ENCODE results near the gene CCDC78. TPM values are rescaled to one million over a fixed set of nuclear protein-coding genes. Genes with fewer than 3 reads are reported as not detected.

The CCDC78 gene
- 0.85 TPM for total RNA-seq (ENCODE audit: unreplicated experiment)
- long read RNA-seq = 0 reads

DNA sequence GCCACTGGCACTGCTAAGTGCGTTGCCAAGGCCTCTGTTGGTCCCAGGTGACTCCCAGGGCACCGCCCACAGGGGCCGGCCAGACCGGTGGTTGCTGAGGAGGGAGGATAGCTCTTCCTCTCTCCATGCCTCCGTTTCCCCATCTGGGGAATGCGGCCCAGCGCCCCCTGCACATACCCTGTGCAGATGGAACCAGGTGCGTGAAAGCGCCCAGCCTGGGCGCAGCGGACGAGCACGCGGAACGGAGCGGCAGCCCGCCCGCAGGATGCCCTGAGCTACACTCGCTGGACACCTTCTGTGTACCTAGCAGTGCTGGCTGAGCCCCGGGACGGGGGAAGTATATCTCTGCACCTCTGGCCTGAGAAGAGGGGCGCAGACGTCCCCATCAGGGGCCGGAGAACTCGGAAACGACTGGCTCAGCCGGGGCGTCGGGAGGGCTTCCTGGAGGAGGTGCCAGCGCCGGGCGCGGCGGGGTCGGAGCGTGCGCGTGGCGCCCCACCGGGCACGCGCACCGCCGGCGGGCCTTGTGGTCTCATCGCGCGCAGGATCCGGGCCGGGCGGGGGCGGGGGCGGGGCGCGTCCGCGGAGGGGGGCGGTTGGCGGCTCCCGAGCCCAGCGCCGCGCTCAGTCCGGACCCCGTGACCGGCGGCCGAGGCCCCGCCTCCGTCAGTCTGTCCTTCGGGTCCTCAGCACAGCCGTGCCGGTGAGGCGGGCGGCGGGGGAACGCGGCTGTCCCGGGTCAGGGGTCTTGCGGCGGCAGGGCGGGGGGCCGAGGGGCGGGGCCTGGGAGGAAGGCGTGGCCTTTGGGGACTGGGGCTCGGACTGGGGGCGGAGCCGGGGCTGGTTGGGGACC lies at the start of gene CCDC78, which contains the start of gene HAGHL:
Gene CCDC78 (minus strand): TSS at position 6 of the 853 bp plus-strand sequence. CDS start 76 bp downstream, outside the sequence.
Gene HAGHL (plus strand): TSS at position 669 of the 853 bp plus-strand sequence. CDS start 404 bp downstream, outside the sequence.
- Mint-ChIP-seq H3K4me1 (ENCODE audit: unreplicated experiment) (no peaks in the 10 kb centered on the region), H3K4me3 (ENCODE audit: unreplicated experiment) (no peak within 1 kb of the TSS), H3K9me3 (ENCODE audit: unreplicated experiment) (no peaks in the 10 kb centered on the region), H3K27me3 (ENCODE audit: unreplicated experiment) (peaks cover 6% of the 10 kb centered on the region), H3K27ac (ENCODE audit: unreplicated experiment) (no peak within 1 kb of the TSS), H3K36me3 (ENCODE audit: low read depth, unreplicated experiment) (no peaks in the 10 kb centered on the region)
- no peak for DNase-seq (ENCODE audit: low spot score)
- TF ChIP-seq, protein P1, sequence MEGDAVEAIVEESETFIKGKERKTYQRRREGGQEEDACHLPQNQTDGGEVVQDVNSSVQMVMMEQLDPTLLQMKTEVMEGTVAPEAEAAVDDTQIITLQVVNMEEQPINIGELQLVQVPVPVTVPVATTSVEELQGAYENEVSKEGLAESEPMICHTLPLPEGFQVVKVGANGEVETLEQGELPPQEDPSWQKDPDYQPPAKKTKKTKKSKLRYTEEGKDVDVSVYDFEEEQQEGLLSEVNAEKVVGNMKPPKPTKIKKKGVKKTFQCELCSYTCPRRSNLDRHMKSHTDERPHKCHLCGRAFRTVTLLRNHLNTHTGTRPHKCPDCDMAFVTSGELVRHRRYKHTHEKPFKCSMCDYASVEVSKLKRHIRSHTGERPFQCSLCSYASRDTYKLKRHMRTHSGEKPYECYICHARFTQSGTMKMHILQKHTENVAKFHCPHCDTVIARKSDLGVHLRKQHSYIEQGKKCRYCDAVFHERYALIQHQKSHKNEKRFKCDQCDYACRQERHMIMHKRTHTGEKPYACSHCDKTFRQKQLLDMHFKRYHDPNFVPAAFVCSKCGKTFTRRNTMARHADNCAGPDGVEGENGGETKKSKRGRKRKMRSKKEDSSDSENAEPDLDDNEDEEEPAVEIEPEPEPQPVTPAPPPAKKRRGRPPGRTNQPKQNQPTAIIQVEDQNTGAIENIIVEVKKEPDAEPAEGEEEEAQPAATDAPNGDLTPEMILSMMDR (IDR thresholded peaks at IDR 0.05; ENCODE audit: unreplicated experiment) = no peak

DNA sequence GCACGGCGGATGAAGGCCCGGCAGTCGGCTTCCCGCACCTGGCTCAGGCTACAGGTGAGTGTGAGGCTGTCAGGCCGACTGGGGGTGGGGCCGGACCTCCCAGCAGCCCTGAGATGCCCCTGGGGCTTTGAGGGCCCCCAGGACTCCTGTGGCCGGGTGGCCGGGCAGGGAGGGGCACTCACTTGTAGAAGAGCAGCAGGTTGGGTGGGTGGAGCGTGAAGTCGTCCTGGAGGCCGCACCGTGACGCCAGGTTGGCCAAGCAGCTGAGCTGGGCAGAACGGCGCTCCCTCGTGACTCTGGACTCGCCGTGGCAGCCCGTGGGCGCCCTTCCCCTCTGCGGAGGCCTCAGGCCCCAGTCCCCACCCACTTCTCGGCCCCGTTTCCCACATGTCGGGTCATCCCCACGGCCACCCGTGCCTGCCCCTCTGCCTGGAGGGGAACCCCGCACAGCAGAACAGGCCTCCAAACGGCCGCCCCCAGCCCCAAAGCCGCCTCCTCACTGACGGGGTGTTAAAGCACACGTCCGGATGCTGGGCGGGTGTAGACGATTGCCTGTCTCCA lies 49.1 kb upstream of the CCDC78 start:
- Mint-ChIP-seq H3K9me3 (ENCODE audit: unreplicated experiment) (no peaks in the 10 kb centered on the region), H3K27ac (ENCODE audit: unreplicated experiment) (no peak overlapping the region), H3K4me1 (ENCODE audit: unreplicated experiment) (no peaks in the 10 kb centered on the region), H3K27me3 (ENCODE audit: unreplicated experiment) (peaks cover 7% of the 10 kb centered on the region), H3K4me3 (ENCODE audit: unreplicated experiment) (no peak overlapping the region), H3K36me3 (ENCODE audit: low read depth, unreplicated experiment) (no peaks in the 10 kb centered on the region)
- no peak for DNase-seq (ENCODE audit: low spot score)
- TF ChIP-seq, protein P1 (IDR thresholded peaks at IDR 0.05; ENCODE audit: unreplicated experiment) = no peak

DNA sequence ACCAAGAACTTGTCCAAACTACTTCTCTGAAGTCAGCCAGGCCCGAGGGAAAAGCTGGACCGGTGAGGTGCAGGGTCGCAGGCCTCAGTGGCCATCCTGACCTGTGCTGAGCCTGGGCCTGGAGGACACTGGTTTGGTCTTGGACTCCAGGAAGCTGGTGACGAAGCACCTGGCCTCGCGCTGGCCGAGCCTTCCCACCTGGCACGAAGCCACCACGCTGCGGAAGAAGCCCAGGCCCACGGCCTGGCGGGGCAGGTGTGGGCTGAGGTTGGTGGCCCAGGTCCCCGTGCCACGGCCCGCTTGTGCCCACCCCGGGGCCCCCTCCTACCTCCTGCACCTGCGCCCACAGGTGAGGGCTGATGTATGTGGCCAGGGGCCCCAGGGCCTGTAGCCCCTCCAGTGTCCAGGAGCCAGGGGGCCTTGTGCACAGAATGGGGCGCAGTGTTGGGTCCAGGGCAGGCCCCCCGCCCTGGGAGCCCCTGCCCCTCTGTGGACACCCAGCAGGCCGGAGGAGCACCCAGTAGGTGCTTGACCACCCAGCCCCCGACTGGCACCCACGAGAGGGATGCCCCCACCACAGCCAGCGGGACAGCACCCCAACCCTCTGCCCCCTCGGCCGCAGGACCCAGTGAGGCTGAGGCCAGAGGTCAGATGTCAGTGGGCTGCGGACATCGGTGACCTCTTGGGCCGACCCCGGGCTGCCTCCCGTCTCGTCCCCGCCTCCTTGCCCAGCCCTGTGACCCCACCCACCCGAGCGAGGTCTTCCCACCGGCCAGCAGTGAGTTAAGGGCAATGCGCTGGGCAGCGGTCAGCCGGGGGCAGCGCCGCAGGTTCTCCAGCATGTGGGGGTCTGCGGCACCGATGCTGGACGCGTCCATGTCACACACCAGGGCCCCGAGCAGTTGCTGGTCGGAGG lies 48.1 kb upstream of the CCDC78 start:
- Mint-ChIP-seq H3K9me3 (ENCODE audit: unreplicated experiment) (no peaks in the 10 kb centered on the region), H3K27me3 (ENCODE audit: unreplicated experiment) (peaks cover 7% of the 10 kb centered on the region)
- TF ChIP-seq, protein P1 (IDR thresholded peaks at IDR 0.05; ENCODE audit: unreplicated experiment) = no peak

DNA sequence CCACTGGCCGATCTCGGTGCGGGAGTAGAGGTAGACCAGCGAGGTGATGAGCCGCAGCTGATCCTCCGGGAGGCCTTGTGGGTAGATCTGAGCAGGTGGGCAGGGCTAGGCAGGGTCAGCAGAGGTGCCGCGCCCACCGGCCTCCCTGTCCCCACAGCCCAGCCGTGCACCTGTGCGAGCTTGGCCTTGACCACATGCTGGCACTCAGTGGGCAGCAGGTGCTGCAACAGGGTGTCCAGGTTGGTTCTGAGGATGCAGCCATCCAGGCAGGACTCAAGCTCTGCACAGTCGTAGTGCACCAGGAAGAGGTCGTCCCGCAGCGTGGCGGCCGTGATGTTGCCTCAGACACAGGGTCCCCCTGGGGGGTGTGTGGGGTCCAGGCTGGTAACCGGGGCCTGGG lies 46.7 kb upstream of the CCDC78 start:
- Mint-ChIP-seq H3K4me3 (ENCODE audit: unreplicated experiment) (no peak overlapping the region), H3K27ac (ENCODE audit: unreplicated experiment) (no peak overlapping the region), H3K9me3 (ENCODE audit: unreplicated experiment) (no peaks in the 10 kb centered on the region), H3K27me3 (ENCODE audit: unreplicated experiment) (peaks cover 7% of the 10 kb centered on the region), H3K36me3 (ENCODE audit: low read depth, unreplicated experiment) (no peaks in the 10 kb centered on the region), H3K4me1 (ENCODE audit: unreplicated experiment) (no peaks in the 10 kb centered on the region)
- no peak for DNase-seq (ENCODE audit: low spot score)
- TF ChIP-seq, protein P1 (IDR thresholded peaks at IDR 0.05; ENCODE audit: unreplicated experiment) = no peak

More for the DNA sequence above, 48.1 kb upstream of the CCDC78 start:
- no peak for DNase-seq (ENCODE audit: low spot score)
- H3K4me1 Mint-ChIP-seq (ENCODE audit: unreplicated experiment) = no peaks in the 10 kb centered on the region
- no peaks in the 10 kb centered on the region for H3K36me3 Mint-ChIP-seq (ENCODE audit: low read depth, unreplicated experiment)
- no peak overlapping the region for H3K27ac Mint-ChIP-seq (ENCODE audit: unreplicated experiment)
- no peak overlapping the region for H3K4me3 Mint-ChIP-seq (ENCODE audit: unreplicated experiment)
